SHP77 (cell line): ENCODE measurements around the gene IFI30.

Experiments used
- DNase-seq, 2 experiments: peaks; one replicate each; lab custom pipeline; 2025; lab: John Stamatoyannopoulos, UW

Gene IFI30

DNA sequence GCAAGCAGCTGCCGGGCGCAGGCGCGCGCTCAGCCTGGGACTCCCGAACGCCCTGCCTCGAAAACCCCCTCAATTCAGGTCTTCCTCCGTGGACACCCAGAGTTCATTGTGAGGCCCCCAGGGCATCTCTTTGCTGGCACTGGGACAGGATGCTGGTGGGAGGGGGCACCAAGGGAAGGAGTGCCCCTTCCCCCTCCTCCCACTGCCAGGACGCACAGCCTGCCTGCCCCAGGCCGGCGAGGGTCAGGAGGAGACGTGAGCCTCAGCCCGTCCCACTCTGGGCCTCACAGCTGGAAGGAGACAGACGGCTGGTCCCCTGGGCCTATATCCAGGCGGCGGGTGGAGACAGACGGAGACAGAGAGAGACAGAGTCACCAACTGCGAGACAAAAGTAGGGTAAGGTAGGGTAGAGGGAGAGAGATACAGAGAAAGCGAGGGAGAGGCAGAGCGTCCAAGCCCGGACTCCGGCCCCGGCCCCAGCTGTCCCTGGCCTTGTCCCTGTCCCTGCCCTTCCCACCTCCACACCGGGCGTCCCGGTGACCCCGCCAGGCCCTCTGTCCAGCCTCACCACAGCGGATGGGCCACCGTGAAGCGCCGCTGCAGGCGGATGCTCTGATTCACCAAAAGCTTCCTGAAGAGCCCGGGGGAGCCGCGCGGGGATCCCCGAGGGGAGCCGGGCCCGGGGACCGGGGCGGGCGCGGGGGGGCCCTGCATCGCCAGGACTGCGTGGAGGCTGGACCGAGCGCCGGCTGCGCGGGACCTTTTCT, 52.3 kb downstream of the IFI30 start, which contains the start of gene PDE4C:
TSS of gene PDE4C (minus strand) at position 737 of the 767 bp plus-strand sequence. CDS start at position 714, 23 bp downstream.
- DNase-seq, result no peak

- no peak for DNase-seq
These were observed 53.6 kb downstream of the IFI30 start for GRCh38 chr19:18226956-18227780.
